NOMO-1 (cell line): ENCODE data around the gene ANGPTL5.
"Not testable (repeated sequence)": the region's sequence is repeated elsewhere in the genome, so short reads cannot be mapped to it uniquely, and the experiment has no call there.

Experiments
- DNase-seq, 2 experiments: peaks; one replicate each; lab custom pipeline; 2025; ENCODE audit not compliant: unreplicated experiment in 2 of 2; lab: John Stamatoyannopoulos, UW

ANGPTL5 gene

DNA sequence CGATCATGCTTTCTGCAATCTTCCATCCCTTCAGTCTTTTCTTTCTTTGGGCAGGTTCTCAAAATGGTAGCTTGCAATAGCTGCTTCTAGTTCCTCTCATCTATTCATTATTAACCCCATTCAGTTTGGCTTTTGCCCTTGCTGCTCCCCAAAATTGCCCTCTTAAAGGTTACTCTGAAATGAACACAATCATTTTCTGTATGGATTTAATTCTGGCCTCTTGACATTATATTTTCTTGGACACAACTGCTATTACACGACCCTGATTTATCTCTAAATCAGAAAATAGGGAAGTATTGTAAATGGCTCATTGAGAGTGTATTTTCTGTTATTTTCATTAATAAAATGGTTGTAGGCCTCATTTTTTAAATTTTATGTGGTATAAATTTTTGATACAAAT lies at the start of gene ANGPTL5:
TSS of gene ANGPTL5 (minus strand) at position 101 of the 400 bp plus-strand sequence. CDS start 8,613 bp downstream, outside the sequence.
- no peak for DNase-seq

DNA sequence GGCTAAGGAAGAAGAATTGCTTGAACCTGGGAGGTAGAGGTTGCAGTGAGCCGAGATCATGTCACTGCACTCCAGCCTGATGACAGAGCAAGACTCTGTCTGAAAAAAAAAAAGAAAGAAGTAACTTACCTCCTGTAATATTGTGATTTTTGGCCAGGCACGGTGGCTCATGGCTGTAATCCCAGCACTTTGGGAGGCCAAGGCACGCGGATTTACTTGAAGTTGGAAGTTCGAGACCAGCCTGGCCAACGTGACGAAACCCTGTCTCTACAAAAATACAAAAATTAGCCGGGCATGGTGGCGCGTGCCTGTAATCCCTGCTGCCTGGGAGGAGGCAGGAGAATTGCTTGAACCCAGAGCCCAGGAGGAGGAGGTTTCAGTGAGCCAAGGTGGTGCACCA lies 47.9 kb upstream of the ANGPTL5 start:
- DNase-seq, result not testable (repeated sequence)

DNA sequence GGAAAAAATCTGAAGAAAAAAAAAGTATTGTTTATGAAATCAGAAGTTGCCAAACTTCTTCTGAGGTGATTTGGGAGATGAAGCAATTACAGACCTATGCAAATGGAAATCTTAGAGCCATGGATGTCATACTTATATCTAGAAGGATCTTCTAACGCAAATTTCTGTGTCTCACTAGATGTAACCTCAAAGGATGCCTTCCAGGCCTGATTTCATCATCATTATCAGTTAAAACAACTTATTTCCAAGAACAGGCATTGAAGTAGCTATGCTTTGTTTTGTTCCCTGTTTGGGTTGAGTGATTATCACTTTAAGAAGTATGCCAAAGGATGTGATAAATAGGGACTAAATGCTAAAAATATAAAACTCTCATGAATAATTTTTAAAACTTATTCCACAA lies 43.9 kb upstream of the ANGPTL5 start:
- DNase-seq, result no peak

DNA sequence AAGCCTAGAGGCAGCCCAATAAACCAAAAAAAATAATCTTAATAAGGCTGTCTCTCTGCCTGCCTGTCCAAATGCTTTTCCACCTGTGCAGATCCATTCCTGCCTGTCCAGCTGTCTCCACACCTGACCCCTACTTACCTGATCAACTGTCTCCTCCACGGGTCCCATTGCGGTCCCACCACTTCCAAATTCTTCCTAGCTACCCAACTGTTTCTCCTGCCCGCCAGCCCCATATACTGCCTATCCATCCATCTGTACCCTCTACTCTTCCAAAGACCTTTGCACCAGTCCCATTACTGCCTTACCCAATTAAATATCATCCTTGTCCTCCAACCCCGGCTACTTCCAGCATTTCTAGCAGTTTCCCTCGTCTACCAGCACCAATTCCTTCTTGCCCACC lies 39.4 kb upstream of the ANGPTL5 start:
- no peak for DNase-seq

DNA sequence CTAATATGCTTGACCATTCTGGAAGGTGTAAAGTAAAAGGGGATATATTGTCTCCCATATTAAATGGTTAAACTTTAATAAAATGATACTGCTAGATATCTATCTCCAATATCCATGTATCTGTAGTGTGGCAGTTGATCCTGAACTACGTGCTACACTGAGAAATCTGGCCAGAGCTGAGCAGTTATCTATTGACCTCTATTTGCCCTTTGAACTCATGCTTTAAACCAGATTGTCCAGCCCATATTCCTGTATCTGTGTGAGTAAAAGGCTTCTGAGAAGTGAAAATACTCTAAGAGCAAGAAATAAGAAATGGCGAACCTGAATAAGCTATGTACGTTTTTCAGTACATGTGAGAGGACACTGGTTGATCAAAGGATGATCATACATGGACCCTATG lies 39.0 kb upstream of the ANGPTL5 start:
- no peak for DNase-seq

DNA sequence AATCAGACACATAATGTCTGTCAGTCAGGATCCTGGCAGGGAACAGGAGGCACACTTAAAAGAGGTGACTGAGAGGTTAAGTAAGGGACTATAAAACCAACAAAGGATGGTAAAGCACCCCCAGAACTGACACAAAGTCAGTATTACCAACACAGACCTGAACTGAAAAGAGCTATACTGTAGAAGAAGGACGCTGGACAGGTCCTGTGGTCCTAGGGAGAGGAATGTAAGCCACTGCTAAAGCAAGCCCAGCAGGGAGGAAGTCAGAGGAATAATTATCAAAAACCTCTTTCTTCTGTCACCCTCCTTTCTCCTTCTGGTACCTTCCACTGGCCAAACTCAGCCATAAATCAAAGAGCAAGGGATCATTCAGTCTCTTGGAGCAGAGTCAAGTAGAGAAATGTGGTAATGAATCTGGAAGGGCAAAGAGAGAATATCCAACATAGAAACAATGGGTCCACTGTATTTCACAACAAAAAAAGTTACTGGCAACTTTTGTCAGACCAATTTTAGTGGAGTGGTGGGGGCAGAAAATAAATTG lies 33.4 kb upstream of the ANGPTL5 start:
- no peak for DNase-seq

DNA sequence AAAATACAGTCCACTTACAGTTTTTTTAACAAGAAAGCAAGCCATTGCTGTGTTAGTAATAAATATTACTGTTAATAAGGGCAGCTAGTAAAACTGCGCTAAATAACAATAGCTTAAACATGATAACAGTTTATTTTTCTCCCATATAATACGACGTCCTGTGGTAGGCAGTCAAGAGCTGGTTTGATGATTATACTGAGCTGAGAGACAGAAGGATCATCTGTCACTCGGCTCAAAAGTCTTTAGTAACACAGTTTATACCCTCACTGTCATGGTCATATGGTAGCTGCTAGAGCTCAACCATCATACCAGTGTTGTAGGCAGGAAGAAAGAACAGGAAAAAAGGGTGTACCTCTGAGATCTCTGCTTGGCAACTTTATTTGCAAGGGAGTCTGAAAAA lies 29.1 kb upstream of the ANGPTL5 start:
- DNase-seq, result no peak

DNA sequence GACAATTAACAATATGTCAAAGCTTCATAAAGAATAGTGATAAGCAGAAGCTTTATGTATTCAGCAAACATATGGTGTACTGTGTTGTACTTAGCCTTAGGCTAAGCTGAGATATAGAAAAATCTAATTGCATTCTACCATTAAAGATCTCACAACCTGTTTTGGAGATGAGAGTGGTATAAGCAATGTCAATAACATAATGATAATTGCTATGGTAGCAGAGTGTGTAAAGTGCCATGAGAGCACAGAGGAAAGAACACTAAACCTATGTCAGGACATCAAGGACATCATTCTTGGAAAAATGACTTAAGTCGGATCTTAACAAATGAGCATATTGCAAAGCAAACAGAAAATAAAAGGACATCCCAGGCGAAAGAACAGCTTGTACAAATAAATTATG lies 28.6 kb upstream of the ANGPTL5 start:
- DNase-seq, result no peak

DNA sequence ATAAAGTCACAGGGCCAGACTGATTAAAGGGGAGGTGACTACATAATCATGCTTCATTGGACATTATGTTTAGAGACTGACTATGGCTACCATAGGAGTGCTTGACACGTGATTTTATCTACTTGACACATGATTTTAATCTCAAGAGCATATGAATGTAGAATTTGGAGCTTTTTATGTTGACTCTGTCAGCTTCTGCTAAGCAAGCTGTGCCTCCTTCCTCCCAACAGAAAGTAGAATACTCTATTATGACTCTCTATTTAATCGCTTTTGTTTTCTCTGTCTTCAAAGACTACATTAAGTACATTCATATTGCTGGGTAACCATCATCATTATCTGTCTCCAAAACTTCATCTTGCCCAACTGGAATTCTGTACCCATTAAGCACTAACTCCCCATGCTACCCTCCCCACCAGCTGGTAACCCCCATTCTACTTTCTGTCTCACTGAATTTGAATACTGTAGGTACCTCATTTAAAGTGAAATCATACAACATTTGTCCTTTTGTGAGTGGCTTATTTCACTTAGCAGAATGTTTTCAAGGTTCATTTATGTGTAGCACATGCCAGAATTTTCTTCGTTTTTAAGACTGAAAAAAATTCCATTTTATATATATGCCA lies 24.7 kb upstream of the ANGPTL5 start:
- no peak for DNase-seq

DNA sequence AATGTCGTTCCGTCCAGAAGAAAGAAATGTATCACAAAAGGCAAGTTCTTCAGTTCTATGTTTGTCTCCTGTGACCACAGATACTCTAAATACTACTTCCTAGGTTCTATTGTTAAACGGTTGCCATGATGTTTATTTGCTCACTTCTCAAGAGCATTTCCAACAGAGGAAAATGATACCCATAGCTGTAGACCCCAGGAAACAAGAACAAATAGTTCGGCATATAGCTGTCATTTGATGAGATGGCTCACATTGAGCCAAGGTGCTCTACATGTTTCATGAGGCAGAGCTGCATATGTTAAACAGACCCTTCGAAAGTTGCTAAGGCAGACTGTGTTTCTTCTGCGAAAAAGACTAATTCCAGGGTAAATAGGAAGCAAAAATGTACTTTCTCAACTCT lies 15.4 kb upstream of the ANGPTL5 start:
- DNase-seq, result no peak

DNA sequence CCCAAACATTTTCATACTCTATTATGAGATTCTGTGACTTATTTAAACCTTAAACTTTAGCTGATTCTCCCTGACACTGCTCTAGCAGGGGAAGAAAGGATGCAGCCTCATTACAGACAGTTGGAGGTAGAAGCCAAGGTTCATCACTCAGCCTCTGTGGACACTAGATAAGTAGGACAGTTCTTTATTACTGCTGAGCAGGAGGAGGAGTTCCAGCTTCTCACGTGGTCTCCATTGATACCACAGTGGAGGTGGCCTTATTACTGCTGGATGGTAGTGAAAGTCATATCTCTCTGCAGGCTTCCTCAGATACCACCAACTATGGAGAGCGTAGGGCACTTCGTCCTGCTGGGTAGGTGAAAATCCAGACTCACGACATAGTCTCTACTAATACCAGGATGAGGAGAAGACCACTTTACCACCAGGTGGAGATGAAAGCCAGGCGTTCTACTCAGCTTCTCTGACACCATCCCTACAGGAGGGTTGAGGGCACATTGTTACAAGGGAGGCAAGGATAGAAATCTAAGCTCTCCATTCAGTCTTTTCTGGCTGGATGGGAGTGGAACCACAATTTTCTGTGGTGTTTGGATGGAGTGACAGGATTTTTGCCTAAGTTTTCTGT lies 13.1 kb upstream of the ANGPTL5 start:
- no peak for DNase-seq

DNA sequence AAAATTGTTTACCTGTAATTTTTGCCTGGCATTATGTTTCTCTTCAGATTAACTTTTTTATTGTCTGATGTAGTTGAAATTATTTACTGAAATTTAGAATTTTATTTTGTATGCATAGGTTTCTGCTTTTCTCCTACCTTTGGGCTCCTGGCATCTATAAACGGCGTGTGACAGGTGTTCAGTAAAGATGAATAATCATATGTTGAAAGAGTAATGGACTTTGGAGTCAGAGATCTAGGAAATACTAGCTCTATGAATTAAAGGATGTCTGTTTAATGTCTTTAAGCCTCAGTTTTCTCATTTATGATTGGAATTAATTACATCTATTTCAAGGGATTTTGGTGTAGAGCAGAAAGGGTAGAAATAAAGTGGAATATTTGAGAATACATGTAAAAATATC lies 7.2 kb upstream of the ANGPTL5 start:
- no peak for DNase-seq

DNA sequence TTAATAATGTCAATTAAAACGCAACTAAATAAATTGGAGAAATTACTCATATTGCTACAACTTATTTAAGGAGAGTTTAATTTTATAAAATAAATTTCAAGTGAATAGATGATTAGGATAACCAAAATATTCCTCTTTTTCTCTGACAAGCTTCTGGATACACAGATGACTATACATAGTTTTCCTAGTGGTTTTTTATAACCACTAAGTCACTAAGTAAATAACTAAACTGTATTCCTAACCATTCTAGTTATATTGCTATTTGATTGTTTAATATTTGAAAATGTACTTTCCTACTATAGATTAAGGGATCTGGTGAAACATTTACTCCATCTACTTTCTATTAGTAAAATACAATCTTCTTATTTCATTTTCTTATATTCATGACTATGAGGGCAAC lies 4.7 kb upstream of the ANGPTL5 start:
- no peak for DNase-seq

DNA sequence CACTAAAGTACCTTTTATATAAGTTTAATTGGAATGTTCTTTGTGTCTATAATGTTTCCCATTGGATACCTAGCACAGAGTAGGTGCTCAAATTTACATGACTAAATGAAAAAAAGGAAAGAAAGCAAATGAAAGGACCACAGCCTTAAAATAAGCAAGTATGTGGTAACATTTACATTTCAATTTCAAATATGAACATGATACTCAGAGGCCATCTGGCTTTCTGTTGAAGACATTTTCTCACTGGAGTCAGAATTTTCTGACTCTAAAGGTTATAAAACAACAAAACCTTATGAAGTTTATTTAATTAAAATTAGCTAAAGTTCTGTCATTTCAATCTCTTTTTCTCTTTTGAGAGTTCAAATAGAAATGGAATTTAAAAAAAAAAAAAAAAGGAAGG lies 904 bp upstream of the ANGPTL5 start:
- DNase-seq, result no peak

DNA sequence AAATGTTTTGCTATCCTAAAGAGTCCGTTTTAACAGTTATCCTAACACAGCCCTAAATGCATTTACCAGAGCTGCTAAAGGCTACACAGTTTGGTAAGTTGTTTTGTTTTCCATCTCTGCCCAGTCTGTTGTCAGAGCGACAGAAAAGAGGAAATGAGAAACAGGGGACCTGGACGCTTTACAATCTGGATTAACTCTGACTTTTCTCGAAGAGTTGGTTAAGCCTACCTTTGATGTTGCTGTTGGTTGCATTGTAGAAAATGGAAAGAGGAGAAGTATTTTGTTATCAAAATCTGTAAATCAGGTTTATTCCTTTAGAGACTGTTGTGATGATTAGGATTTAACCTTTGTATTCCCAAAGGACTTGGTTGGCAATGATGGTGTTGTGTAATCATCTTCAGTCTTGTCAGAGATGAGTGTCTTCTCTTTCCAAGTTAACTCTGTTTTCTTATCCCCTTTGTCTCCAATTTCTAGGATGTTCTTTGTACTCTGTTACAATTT lies 481 bp downstream of the ANGPTL5 start:
- DNase-seq, result peak; percentile 45 to 82

DNA sequence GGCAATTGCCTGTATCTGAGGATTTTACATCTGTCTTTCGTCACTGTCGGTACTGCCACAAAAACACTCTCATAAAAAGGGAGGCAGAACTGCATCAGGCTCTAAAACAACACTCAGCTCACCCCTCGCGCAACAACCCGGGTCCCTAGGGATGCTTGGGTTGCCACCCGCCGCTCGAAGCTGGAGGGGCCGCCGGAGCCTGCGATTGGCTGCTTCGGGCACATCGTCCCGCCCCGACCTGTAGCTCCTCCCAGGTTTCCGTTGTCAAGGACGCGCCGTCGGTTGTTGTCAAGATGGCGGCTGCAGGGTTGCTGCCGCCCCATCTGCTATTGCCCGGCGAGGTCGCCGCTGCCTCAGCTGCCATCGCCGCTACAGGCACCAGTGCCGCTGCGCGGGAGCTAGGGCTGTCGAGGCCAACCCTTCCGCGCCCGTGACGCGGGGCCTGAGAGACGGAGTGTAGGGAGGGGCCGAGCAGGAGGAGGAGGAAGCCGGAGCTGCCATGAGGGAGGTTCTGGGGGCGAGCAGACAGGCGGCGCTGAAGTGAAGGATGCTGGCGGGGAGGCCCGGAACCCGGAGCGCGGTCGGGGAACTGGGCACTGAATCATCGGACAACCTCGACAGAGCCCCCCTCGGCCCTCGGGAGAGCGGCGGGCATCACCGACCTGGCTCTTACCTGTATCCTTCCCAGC lies 1.4 kb downstream of the ANGPTL5 start, which contains the start of gene CEP126:
TSS of gene CEP126 (plus strand) at position 273 of the 689 bp plus-strand sequence. CDS start at position 548, 275 bp downstream.
- DNase-seq, result peak; percentile 64 to 73

DNA sequence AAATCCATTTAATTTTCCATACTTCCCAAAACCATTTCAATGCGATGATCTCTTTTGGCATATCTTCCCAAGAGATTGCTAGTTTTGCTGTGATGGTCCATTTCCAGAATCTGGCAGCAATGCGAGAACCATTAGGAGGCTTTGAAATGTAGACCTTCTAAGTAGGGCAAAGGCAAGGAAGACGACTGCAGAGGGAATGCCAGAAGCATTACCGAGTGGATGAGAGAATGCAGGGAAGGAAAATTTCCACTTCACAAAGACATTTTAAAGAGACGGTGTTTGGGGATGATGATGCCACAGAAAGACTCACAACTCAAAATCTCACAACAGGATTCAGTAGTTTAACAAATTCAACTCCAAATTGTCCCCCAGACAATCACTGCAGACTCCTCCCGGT lies 2.0 kb downstream of the ANGPTL5 start:
- DNase-seq, result no peak

DNA sequence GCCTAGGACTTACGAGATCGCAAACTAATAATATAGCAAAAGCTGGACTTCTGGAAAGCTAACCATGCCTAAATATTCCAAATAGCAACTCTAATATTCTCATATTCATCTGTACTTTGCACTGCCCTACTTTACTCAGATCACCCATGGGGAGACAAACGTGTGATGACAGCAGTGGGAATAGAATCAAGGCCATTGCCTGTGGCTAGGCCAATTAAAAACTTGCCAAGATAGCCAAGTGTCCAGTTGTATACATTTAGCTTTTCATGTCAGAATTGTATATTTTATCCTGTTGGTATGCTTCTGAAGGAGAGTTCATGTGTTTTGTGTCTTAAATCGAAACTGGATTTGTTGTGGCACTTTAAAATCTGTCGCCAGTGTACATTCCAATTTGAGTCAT lies 2.7 kb downstream of the ANGPTL5 start:
- DNase-seq, result no peak

DNA sequence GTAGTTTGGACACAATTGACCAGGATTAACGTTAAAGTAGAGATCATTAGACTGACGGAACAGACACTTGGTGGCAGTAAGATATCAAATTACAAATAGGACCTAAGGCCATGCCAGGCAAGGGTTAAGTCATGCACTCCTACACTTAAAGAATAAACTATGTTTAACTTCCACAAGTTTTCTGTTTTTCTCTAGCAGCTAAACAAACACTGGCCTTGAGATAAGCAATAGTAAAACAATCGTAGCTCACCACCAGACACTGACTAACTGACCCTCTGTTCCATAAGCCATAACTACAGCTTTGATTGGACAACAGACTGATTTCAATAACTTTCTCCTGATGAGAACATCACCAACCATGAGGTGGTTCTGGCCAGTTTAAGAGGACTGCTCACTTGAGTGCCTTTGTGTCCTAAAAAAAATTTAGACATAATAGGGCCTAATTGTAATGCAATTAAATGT lies 3.5 kb downstream of the ANGPTL5 start:
- no peak for DNase-seq

DNA sequence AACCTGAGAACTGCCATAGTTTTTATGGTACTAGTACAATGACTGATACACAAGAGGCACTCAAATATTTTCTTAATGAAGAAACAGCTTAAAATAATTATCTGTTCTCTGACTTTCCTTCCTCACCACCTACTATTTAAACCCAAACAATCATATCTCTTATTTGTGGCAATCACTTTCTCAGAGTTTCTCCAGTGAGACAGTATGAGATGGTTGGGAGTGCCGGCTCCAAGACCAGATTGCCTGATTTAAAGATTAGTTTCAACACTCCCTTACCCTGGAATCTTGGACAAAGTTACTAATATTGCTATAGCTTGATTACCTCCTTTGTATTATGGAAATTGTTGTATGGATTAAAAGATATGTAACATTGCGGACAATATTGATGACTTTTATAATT lies 7.2 kb downstream of the ANGPTL5 start:
- no peak for DNase-seq

DNA sequence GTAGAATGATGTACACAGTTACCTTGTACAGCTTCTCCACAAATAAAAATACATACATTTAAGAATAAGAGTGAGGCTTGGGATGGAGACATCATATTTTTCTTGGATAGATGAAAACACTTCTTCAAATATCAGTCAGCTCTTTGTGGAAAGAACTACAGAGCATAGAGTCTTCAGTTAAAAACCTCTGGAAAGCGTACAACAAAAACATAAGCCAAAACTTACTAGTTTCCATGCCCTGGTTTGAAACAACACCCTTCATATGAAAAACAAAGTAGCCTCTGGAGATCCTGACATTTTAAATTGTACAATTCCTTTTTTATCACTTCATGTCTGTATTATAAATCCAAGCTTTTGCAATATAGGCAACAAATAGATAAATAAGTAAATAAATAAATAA lies 8.5 kb downstream of the ANGPTL5 start:
- DNase-seq, result no peak

DNA sequence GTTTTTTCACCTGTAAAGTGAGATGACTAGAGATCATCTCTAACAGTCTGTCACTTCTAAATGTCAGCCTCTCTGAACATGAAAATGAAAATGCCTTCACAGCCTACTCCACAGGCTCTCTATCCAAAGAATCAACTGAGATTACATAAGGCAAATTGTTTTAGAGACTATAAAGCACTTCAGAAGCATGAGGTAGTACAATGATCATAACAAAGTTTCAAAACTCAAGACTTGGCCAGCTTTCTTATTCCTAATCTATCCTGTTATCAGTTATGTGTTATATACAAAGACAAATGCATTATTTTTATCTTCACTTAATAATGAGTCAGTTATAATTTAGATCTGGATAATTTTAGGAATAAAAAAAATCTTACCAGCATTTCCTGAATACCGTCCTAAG lies 21.8 kb downstream of the ANGPTL5 start:
- DNase-seq, result no peak
